GM23338 (cell line): ENCODE results near the gene NEO1. TPM values are rescaled to one million over a fixed set of nuclear protein-coding genes. Genes with fewer than 3 reads are reported as not detected.

Source experiments
- ATAC-seq: fragments of 200-7000 bp; cut with Tn5 transposase; 3 replicates; pipeline ENCODE4 v1.9.1; 2020
- DNase-seq: peaks from one replicate; pipeline ENCODE4 v3.0.0-alpha.2; 2015; ENCODE audit warnings: low spot score
- H2AFZ ChIP-seq: fragments of 200-600 bp; sonication (generic); 2 replicates; pipeline ENCODE4 v1.8.0; 2016; ENCODE audit warnings: antibody characterized with exemption, mild to moderate bottlenecking, moderate library complexity
- H3F3A ChIP-seq: fragments of 200-600 bp; sonication (generic); replicated peaks from 2 replicates; pipeline ENCODE4 v1.8.0; 2017; ENCODE audit warnings: antibody characterized with exemption, mixed run types, low read depth
- H3K27ac ChIP-seq: fragments of 200-600 bp; sonication (generic); 2 replicates; pipeline ENCODE4 v1.6.1; 2016; ENCODE audit warnings: low read depth
- H3K27me3 ChIP-seq: fragments of 200-600 bp; sonication (generic); 2 replicates; pipeline ENCODE4 v1.8.0; 2016; ENCODE audit warnings: mild to moderate bottlenecking, mixed run types, moderate library complexity; ENCODE audit not compliant: insufficient read depth
- H3K36me3 ChIP-seq: fragments of 200-600 bp; sonication (generic); 2 replicates; pipeline ENCODE4 v1.8.0; 2016; ENCODE audit warnings: mild to moderate bottlenecking; ENCODE audit not compliant: insufficient read depth
- H3K4me1 ChIP-seq: fragments of 200-600 bp; sonication (generic); 2 replicates; pipeline ENCODE4 v1.8.0; 2016; ENCODE audit warnings: mild to moderate bottlenecking, moderate library complexity; ENCODE audit not compliant: insufficient read depth
- H3K4me2 ChIP-seq: fragments of 200-600 bp; sonication (generic); 2 replicates; pipeline ENCODE4 v1.7.1; 2017; ENCODE audit warnings: mixed run types
- H3K4me3 ChIP-seq: fragments of 200-600 bp; sonication (generic); 2 replicates; pipeline ENCODE4 v1.6.1; 2016; ENCODE audit warnings: mixed run types
- H3K79me2 ChIP-seq: fragments of 200-600 bp; sonication (generic); replicated peaks from 2 replicates; pipeline ENCODE4 v1.8.0; 2017; ENCODE audit warnings: mild to moderate bottlenecking; ENCODE audit not compliant: insufficient read depth
- H3K9me2 ChIP-seq: fragments of 200-600 bp; sonication (generic); 2 replicates; pipeline ENCODE4 v1.8.0; 2017; ENCODE audit not compliant: insufficient read depth
- H4K20me1 ChIP-seq: fragments of 200-600 bp; sonication (generic); replicated peaks from 2 replicates; pipeline ENCODE4 v1.8.0; 2017; ENCODE audit warnings: mild to moderate bottlenecking; ENCODE audit not compliant: insufficient read depth
- H3K27ac Mint-ChIP-seq: 2 replicates; pipeline ENCODE4 v1.8.0; 2020; ENCODE audit warnings: inconsistent platforms, mild to moderate bottlenecking, moderate library complexity, mixed read lengths
- H3K27me3 Mint-ChIP-seq: 3 replicates; pipeline ENCODE4 v1.8.0; 2022; ENCODE audit warnings: low read depth, mild to moderate bottlenecking, moderate library complexity, mixed read lengths, inconsistent platforms; ENCODE audit not compliant: insufficient read depth, poor library complexity
- H3K36me3 Mint-ChIP-seq: 3 replicates; pipeline ENCODE4 v1.8.0; 2021; ENCODE audit warnings: low read depth, mild to moderate bottlenecking, inconsistent platforms, moderate library complexity, mixed read lengths
- H3K4me1 Mint-ChIP-seq: 3 replicates; pipeline ENCODE4 v1.8.0; 2020; ENCODE audit warnings: mild to moderate bottlenecking, inconsistent platforms, mixed read lengths
- H3K4me3 Mint-ChIP-seq: 3 replicates; pipeline ENCODE4 v1.8.0; 2021; ENCODE audit warnings: moderate library complexity, mild to moderate bottlenecking, inconsistent platforms, mixed read lengths
- H3K9me3 Mint-ChIP-seq: 3 replicates; pipeline ENCODE4 v1.8.0; 2020; ENCODE audit warnings: moderate library complexity, mild to moderate bottlenecking, inconsistent platforms, mixed read lengths
- CREB1 ChIP-seq: fragments of 250-450 bp; sonication (Bioruptor Pico); IDR thresholded peaks from 2 replicates; pipeline ENCODE4 v1.5.0; 2020; ENCODE audit warnings: low read depth, mild to moderate bottlenecking, moderate library complexity
- CTCF ChIP-seq, 2 experiments: fragments of 200-600 bp in 1 of 2; sonication (generic) in 1 of 2; conservative IDR thresholded peaks; 2 replicates each; pipeline versions ENCODE4 v1.5.1 to v1.6.1; 2016 to 2017; ENCODE audit warnings: antibody characterized with exemption in 2 of 2, low read depth in 2 of 2, mild to moderate bottlenecking in 2 of 2, moderate library complexity in 1 of 2
- ETS1 ChIP-seq: IDR thresholded peaks from 2 replicates; pipeline ENCODE4 v1.6.1; 2016; ENCODE audit warnings: antibody characterized with exemption
- EZH2 ChIP-seq: fragments of 200-600 bp; sonication (generic); IDR thresholded peaks from one replicate; pipeline ENCODE4 v1.8.0; 2017; ENCODE audit warnings: antibody characterized with exemption, mild to moderate bottlenecking, low read depth; ENCODE audit not compliant: unreplicated experiment
- EZH2phosphoT487 ChIP-seq: fragments of 200-600 bp; sonication (generic); IDR thresholded peaks from one replicate; pipeline ENCODE4 v1.8.1; 2018; ENCODE audit warnings: antibody characterized with exemption; ENCODE audit not compliant: unreplicated experiment
- NANOG ChIP-seq: IDR thresholded peaks from 2 replicates; pipeline ENCODE4 v1.6.1; 2016; ENCODE audit warnings: antibody characterized with exemption, borderline replicate concordance
- POLR2AphosphoS5 ChIP-seq: IDR thresholded peaks from 2 replicates; pipeline ENCODE4 v1.6.1; 2016; ENCODE audit warnings: antibody characterized with exemption, low read depth
- STAT1 ChIP-seq: IDR thresholded peaks from one replicate; pipeline ENCODE4 v1.6.1; 2016; ENCODE audit warnings: antibody characterized with exemption; ENCODE audit not compliant: unreplicated experiment
- ZNF114 ChIP-seq: fragments of 250-450 bp; sonication (Bioruptor Pico); IDR thresholded peaks from 2 replicates; pipeline ENCODE4 v1.5.0; 2020; ENCODE audit warnings: mild to moderate bottlenecking, moderate library complexity
- ZNF331 ChIP-seq: fragments of 250-450 bp; sonication (Bioruptor Pico); IDR thresholded peaks from 2 replicates; pipeline ENCODE4 v1.5.0; 2020; ENCODE audit warnings: low read depth, mild to moderate bottlenecking, moderate library complexity
- ZNF462 ChIP-seq: fragments of 250-450 bp; sonication (Bioruptor Pico); IDR thresholded peaks from 2 replicates; pipeline ENCODE4 v1.5.0; 2020; ENCODE audit warnings: mild to moderate bottlenecking, moderate library complexity
- polyA plus RNA-seq: library from polyadenylated mRNA; unstranded; fragments of >200 nt; fragmentation: Nextera tagmentation; extraction: Ambion mirVana; gene quantifications from 2 replicates; pipeline ENCODE4 v1.2.1, GENCODE V29; 2016
- total RNA-seq: library from RNA; depleted of rRNA; stranded (reverse); fragments of >200 nt; shearing (Covaris generic); gene quantifications from 2 replicates; pipeline ENCODE4 v1.2.3, GENCODE V29; 2014

Gene NEO1
- total and polyA plus RNA-seq, 2 experiments from 2014 or later: 8.4 to 45.8 TPM

- TF ChIP-seq ZNF331 (CRISPR knock-in tag): no peak
- no peak overlapping the region for H3K27ac Mint-ChIP-seq
- Histone ChIP-seq H3K79me2 (no peaks in the 10 kb centered on the region), H3K36me3 (no peaks in the 10 kb centered on the region), H4K20me1 (no peaks in the 10 kb centered on the region), H3F3A (no peaks in the 10 kb centered on the region), H2AFZ (peak overlapping the region; percentile 83; the same call in 1 of the 2 replicates), H3K4me2 (no peak overlapping the region), H3K4me3 (no peak overlapping the region), H3K4me1 (peaks cover 17% of the 10 kb centered on the region), H3K9me2 (peaks cover 2% of the 10 kb centered on the region; the same call in 1 of the 2 replicates), H3K27me3 (no peaks in the 10 kb centered on the region), H3K27ac (no peak overlapping the region)
- H3K4me1 Mint-ChIP-seq: peaks cover 18% of the 10 kb centered on the region; the same call in 2 of the 3 replicates
- ATAC-seq (no peak), DNase-seq (no peak)
- peaks cover 2% of the 10 kb centered on the region for H3K27me3 Mint-ChIP-seq
- H3K36me3 Mint-ChIP-seq: no peaks in the 10 kb centered on the region
- H3K9me3 Mint-ChIP-seq: no peaks in the 10 kb centered on the region
- H3K4me3 Mint-ChIP-seq: no peak overlapping the region
Observed at GRCh38 chr15:73030122-73030679, 22.1 kb upstream of the NEO1 start.

- DNase-seq (no peak), ATAC-seq (no peak)
- Mint-ChIP-seq H3K27me3 (peaks cover 2% of the 10 kb centered on the region), H3K4me1 (peaks cover 16% of the 10 kb centered on the region; the same call in 2 of the 3 replicates), H3K27ac (no peak overlapping the region), H3K9me3 (no peaks in the 10 kb centered on the region), H3K36me3 (no peaks in the 10 kb centered on the region), H3K4me3 (no peak overlapping the region)
- H3F3A ChIP-seq: no peaks in the 10 kb centered on the region
- H2AFZ ChIP-seq: no peak overlapping the region
- peaks cover 17% of the 10 kb centered on the region for H3K4me1 ChIP-seq
- no peak overlapping the region for H3K4me3 ChIP-seq
- H3K79me2 ChIP-seq: no peaks in the 10 kb centered on the region
- H4K20me1 ChIP-seq: no peaks in the 10 kb centered on the region
- no peaks in the 10 kb centered on the region for H3K27me3 ChIP-seq
- H3K4me2 ChIP-seq: no peak overlapping the region
- H3K9me2 ChIP-seq: no peaks in the 10 kb centered on the region
- H3K36me3 ChIP-seq: no peaks in the 10 kb centered on the region
- no peak overlapping the region for H3K27ac ChIP-seq
- no peak for TF ChIP-seq ZNF462 (CRISPR knock-in tag)
- TF ChIP-seq STAT1: no peak
- TF ChIP-seq ZNF331 (CRISPR knock-in tag): no peak
- TF ChIP-seq CREB1: no peak
- no peak for TF ChIP-seq POLR2AphosphoS5
- no peak for TF ChIP-seq ZNF114
- TF ChIP-seq ETS1: no peak
- no peak for TF ChIP-seq NANOG
- TF ChIP-seq EZH2phosphoT487: no peak
- no peak for TF ChIP-seq CTCF (conservative IDR thresholded peaks at IDR 0.05; ENCODE audit: low read depth in 2 of 2)
- no peak for TF ChIP-seq EZH2
Observed at GRCh38 chr15:73031648-73032047, 20.6 kb upstream of the NEO1 start.
